Esophagus squamous epithelium (tissue), 5 donors: Measurements from ENCODE around the gene P2RY14. TPM values are rescaled to one million over a fixed set of nuclear protein-coding genes. Genes with fewer than 3 reads are reported as not detected.

Source experiments
- DNase-seq: peaks from one replicate; lab custom pipeline; 2025; lab: John Stamatoyannopoulos, UW
- H3K27ac ChIP-seq, 4 donors: fragments of 200-600 bp; sonication (generic); one replicate each; pipeline ENCODE4 v1.5.1; 2016 to 2019; ENCODE audit warnings: mild to moderate bottlenecking in 1 of 4
- H3K27me3 ChIP-seq, 4 donors: fragments of 200-600 bp; sonication (generic); 1 replicate in 3 of 4; 2 replicates in 1 of 4; pipeline versions ENCODE4 v1.5.1 to v1.6.0; 2017 to 2021; ENCODE audit warnings: antibody characterized with exemption in 1 of 4
- H3K36me3 ChIP-seq, 3 donors: fragments of 200-600 bp; sonication (generic); one replicate each; pipeline ENCODE4 v1.5.1; 2016 to 2019
- H3K4me1 ChIP-seq, 3 donors: fragments of 200-600 bp; sonication (generic); one replicate each; pipeline ENCODE4 v1.5.1; 2017 to 2019
- H3K4me3 ChIP-seq, 4 donors: fragments of 200-600 bp; sonication (generic); 1 replicate in 3 of 4; 2 replicates in 1 of 4; pipeline ENCODE4 v1.5.1; 2016 to 2019; ENCODE audit warnings: mild to moderate bottlenecking in 2 of 4, moderate library complexity in 1 of 4
- H3K9me3 ChIP-seq, 3 donors: fragments of 200-600 bp; sonication (generic); one replicate each; pipeline ENCODE4 v1.5.1; 2016 to 2019
- POLR2A ChIP-seq, 4 donors: fragments of 450-650 bp; IDR thresholded peaks; one replicate each; pipeline ENCODE4 v1.6.1; 2017; ENCODE audit warnings: antibody characterized with exemption in 4 of 4, mild to moderate bottlenecking in 4 of 4, moderate library complexity in 3 of 4
- WGBS, 2 donors: methylation state at CpG; one replicate each; pipeline ENCODE4 v1.1.5; 2018; 5-methylcytosine and 5-hydroxymethylcytosine counted together
- intact Hi-C: fragments of 100-400 bp; cut with DNase I; formaldehyde crosslinking; loops from one replicate; pipeline ENCODE4 v1.15.0; 2022
- total RNA-seq, 4 donors: library from RNA; depleted of rRNA; stranded (reverse); fragments of >200 nt; gene quantifications; one replicate each; pipeline ENCODE4 v1.1.0, GENCODE V29; 2016
- TF ChIP-seq, protein P1 (sequence below), 6 experiments: fragments of 450-650 bp in 4 of 6; fragments of 200-600 bp in 2 of 6; sonication (generic) in 2 of 6; IDR thresholded peaks; one replicate each; pipeline ENCODE4 v1.5.1; 2016 to 2019; ENCODE audit warnings: antibody characterized with exemption in 6 of 6, mild to moderate bottlenecking in 4 of 6, moderate library complexity in 4 of 6
- donor health status: DM: yes; HTN: yes; CAD: no.

Gene P2RY14
- total RNA-seq, 4 donors from 2014 or later: 0.19 to 15.4 (median 3.2) TPM

DNA sequence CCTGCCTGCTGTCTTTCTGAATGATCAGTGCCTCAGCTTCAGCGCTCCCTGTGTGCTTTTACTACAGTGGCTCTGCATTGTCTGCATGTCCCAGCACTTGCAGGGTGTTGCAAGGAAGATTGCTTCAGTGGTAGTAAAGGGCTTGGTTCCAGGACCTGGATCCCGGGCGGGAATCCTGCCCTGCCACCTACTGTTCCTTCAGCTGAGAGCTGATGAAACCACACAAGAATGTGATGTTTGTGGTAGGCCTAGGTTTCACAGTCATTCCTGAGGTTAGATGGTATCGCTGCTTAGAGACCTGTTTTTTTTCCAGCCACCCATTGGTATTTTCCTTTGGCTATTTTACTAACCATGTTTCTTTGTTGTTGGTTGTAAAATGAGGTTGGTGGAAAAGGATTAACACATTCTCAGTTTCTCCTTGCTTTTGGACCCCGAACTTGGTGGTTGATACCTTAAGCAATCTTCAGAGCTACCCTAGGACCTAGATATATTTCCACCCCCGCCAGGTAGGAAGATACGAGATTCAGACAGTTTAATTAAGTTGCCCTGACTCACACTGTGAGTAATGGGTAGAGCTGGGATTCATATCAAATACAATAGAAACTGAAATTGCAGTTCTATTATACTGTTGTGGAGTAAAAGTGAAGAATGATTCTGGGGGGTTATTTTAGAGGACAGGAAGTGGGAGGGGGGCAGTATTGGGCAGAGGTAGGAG, 26.9 kb upstream of the P2RY14 start:
- H3K4me1 ChIP-seq: peaks cover 18 to 85% (median 26%) of the 10 kb centered on the region in 3 donors
- H3K27ac ChIP-seq: peak overlapping the region; percentile 70 to 85 (median 83)
- WGBS, 2 donors: 36 to 38% methylated on average over 7 of the region's 7 CpGs
- TF ChIP-seq, protein P1, sequence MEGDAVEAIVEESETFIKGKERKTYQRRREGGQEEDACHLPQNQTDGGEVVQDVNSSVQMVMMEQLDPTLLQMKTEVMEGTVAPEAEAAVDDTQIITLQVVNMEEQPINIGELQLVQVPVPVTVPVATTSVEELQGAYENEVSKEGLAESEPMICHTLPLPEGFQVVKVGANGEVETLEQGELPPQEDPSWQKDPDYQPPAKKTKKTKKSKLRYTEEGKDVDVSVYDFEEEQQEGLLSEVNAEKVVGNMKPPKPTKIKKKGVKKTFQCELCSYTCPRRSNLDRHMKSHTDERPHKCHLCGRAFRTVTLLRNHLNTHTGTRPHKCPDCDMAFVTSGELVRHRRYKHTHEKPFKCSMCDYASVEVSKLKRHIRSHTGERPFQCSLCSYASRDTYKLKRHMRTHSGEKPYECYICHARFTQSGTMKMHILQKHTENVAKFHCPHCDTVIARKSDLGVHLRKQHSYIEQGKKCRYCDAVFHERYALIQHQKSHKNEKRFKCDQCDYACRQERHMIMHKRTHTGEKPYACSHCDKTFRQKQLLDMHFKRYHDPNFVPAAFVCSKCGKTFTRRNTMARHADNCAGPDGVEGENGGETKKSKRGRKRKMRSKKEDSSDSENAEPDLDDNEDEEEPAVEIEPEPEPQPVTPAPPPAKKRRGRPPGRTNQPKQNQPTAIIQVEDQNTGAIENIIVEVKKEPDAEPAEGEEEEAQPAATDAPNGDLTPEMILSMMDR (IDR thresholded peaks at IDR 0.05): peak in 4 of 6 experiments; percentile 14 to 38 (median 22)
- TF ChIP-seq POLR2A (IDR thresholded peaks at IDR 0.05): peak in 1 of 4 donors; percentile 24
- no peak overlapping the region for H3K4me3 ChIP-seq
- H3K27me3 ChIP-seq: no peaks in the 10 kb centered on the region
- intact Hi-C loops: no loop called here
- no peaks in the 10 kb centered on the region for H3K9me3 ChIP-seq
- no peak for DNase-seq
- peaks cover 0 to 14% (median 0%) of the 10 kb centered on the region in 3 donors for H3K36me3 ChIP-seq

DNA sequence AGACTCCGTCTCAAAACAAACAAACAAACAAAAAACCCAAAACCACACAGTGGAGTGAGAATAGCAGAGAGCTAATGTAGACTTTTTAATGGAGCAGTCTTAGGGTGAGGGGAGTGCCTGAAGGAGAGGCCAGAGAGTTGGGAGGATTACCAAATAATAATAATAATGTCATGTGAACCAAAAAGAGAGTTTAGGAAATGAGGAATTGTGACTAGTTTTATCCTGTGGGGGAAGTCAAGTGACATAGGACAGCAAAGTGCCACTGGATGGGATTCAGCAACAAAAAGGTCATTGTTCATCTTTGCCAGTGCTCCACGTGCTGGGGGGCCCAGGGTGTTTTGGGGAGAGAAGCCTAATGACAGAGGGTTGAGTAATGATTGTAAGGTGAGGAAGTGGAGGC, 25.4 kb upstream of the P2RY14 start:
- 59 to 67% methylated on average over 2 of the region's 2 CpGs for WGBS, 2 donors
- no peak for TF ChIP-seq POLR2A (IDR thresholded peaks at IDR 0.05)
- TF ChIP-seq, protein P1 (IDR thresholded peaks at IDR 0.05): no peak
- intact Hi-C loops: no loop called here

DNA sequence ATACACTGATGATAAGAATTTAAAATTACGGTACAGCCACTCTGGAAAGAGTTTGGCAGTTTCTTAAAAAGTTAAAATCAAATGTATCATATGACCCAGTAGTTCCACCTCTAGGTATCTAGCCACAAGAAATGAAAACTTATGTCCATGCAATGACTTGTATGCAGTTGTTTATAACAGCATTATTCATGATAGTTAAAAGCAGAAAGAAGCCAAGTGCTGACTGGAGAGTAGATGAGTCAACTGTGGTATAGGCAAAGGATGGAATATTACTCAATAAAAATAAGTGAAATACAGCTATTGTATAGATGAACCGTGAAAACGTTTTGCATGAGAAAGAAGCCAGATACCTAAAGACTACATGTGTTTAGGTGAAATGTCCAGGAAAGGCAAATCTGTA, 23.4 kb upstream of the P2RY14 start:
- peaks cover 0 to 39% (median 0%) of the 10 kb centered on the region in 3 donors for H3K36me3 ChIP-seq
- H3K27me3 ChIP-seq: no peaks in the 10 kb centered on the region
- H3K4me1 ChIP-seq: peaks cover 18 to 53% (median 24%) of the 10 kb centered on the region in 3 donors
- intact Hi-C loops: no loop called here
- H3K27ac ChIP-seq: peak overlapping the region in 1 of 4 donors; percentile 31
- no peak for DNase-seq
- no peaks in the 10 kb centered on the region for H3K9me3 ChIP-seq
- no peak overlapping the region for H3K4me3 ChIP-seq
- TF ChIP-seq, protein P1 (IDR thresholded peaks at IDR 0.05): no peak
- TF ChIP-seq POLR2A (IDR thresholded peaks at IDR 0.05): no peak
- WGBS, 2 donors: 46 to 49% methylated on average over 3 of the region's 3 CpGs

More for the DNA sequence above, 25.4 kb upstream of the P2RY14 start:
- H3K4me3 ChIP-seq: no peak overlapping the region
- DNase-seq: no peak
- peaks cover 18 to 73% (median 26%) of the 10 kb centered on the region in 3 donors for H3K4me1 ChIP-seq
- H3K36me3 ChIP-seq: peaks cover 0 to 23% (median 0%) of the 10 kb centered on the region in 3 donors
- no peaks in the 10 kb centered on the region for H3K9me3 ChIP-seq
- H3K27ac ChIP-seq: peak overlapping the region in 2 of 4 donors; percentile 70 to 85
- no peaks in the 10 kb centered on the region for H3K27me3 ChIP-seq

DNA sequence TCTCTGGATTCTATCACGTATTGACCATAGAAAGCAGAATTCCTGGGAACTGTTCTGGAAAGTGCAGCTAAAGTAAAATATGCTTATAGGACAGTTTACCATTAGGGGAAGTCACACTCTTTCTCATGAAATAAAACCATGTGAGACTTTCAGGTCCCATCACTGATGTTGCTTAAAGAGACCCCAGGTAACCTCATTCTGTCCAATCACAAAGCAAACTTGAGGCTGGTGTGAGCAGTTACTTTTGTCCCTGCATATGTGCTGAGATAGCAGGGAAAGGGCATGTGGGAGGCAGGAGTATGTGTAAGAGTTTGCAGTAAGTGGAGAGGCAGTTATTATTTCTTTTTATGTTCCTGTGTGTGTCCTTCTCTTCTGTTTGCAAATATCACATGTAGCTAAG, 22.2 kb upstream of the P2RY14 start:
- TF ChIP-seq, protein P1 (IDR thresholded peaks at IDR 0.05): no peak
- TF ChIP-seq POLR2A (IDR thresholded peaks at IDR 0.05): no peak
- DNase-seq: no peak
- Histone ChIP-seq H3K27ac (no peak overlapping the region), H3K9me3 (no peaks in the 10 kb centered on the region), H3K4me1 (peaks cover 8 to 41% (median 15%) of the 10 kb centered on the region in 3 donors), H3K36me3 (peaks cover 0 to 51% (median 0%) of the 10 kb centered on the region in 3 donors), H3K27me3 (no peaks in the 10 kb centered on the region), H3K4me3 (no peak overlapping the region)
- intact Hi-C loops: no loop called here
- 81% methylated on average over 1 of the region's 1 CpG; no CpG with 5 or more reads in 1 of the 2 donors for WGBS, 2 donors

DNA sequence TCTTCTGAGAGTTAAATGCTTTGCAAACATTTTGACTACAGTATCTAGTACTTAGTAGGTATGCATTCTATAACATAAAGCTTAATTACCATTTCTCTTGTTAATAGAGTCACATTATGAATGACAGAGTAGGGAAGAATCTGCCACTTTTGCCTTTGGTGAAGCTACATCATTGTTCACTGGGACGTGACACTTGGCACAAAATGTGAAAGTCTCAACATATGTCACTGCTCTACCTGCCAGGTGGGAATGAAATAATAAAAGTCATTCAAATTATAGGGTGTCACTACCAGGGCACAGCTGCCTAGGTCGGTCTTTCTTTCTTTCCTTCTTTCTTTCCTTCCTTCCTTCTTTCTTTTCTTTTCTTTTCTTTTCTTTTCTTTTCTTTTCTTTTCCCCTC, 20.7 kb upstream of the P2RY14 start:
- DNase-seq: no peak
- WGBS, 2 donors: 58 to 72% methylated on average over 2 of the region's 2 CpGs
- no peaks in the 10 kb centered on the region for H3K27me3 ChIP-seq
- peaks cover 0 to 66% (median 0%) of the 10 kb centered on the region in 3 donors for H3K36me3 ChIP-seq
- H3K4me3 ChIP-seq: no peak overlapping the region
- H3K9me3 ChIP-seq: no peaks in the 10 kb centered on the region
- TF ChIP-seq POLR2A (IDR thresholded peaks at IDR 0.05): no peak
- TF ChIP-seq, protein P1 (IDR thresholded peaks at IDR 0.05): no peak
- H3K4me1 ChIP-seq: peaks cover 0 to 25% (median 1%) of the 10 kb centered on the region in 3 donors
- intact Hi-C loops: no loop called here
- H3K27ac ChIP-seq: no peak overlapping the region
